ENCODE results near the gene POLR2J. TPM values are rescaled to one million over a fixed set of nuclear protein-coding genes. Genes with fewer than 3 reads are reported as not detected.
"Not testable (repeated sequence)": the region's sequence is repeated elsewhere in the genome, so short reads cannot be mapped to it uniquely, and the experiment has no call there.

POLR2J gene
- total RNA-seq, 1 donor from 2014 or later, result 58.9 TPM

DNA sequence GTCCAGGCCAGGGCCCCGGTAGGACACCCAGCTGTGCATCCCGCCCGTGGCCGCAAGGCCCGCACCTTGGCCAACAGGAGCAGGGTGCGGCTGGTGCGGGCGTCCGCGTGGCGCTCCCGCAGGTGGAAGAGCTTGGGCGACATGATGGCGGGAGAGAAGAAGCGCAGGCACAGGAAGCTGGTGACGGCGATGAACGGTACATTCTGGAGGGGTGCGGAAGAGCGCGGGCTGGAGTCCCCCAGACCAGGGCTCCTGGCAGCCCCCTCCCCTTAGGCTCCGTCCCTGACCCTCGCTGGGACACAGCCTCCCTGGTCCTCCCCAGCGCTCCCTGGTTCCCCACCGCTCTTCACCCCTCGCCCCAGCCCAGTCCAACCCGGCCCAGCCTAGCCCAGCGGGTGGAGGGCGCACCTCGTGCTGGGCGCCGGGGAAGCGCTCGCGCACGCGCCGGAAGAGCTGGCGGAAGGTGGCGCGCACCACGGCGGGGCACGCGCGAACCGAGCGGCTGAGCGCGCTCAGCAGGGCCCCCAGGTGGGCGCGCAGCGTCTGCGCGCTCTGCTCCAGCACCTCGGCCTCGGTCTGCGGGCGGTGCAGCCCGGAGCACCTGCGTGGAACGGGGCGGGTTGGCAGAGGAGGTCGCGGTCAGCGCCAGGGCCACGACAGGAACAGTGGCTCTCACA lies 15.9 kb upstream of the POLR2J start:
- not testable (repeated sequence) for DNase-seq (ENCODE audit: low read depth)

- not testable (repeated sequence) for DNase-seq (ENCODE audit: low read depth)
Observed at GRCh38 chr7:102494026-102494425, 15.3 kb upstream of the POLR2J start.

DNA sequence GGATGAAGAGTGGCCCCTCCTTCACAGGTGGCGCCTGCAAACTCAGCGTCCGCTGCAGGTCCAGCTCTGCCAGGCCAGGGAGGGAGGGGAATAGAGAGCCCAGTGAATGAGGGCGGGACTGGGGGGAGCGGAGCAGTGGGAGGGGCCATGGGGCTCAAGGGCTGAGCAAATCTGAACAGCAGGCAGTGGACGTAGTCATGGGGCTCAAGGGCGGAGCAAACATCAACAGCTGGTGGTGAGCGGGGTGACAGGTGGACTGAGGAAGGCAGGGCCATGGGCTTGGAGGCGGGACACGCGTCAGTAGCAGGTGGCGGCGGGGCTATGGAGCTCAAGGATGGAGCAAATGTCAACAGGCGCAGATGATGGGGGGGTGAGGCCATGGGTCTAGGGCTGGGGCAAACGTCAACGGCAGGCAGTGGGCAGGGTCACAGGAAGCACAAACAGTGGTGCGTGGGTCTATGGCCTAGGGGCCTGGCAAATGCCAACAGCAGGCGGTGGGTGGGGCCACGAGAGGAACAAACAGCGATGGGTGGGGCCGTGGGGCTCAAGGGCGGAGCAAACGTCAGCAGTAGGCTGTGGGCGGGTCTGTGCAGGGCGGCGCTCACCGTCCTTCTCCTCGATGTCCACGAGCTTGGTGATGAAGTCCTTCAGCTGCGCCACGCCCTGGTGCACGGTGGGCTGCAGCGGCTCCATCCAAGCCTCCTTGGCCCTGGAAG lies 14.7 kb upstream of the POLR2J start:
- DNase-seq (ENCODE audit: low read depth), result not testable (repeated sequence)

GRCh38 chr7:102490529-102491075 lies 11.9 kb upstream of the POLR2J start:
- not testable (repeated sequence) for DNase-seq (ENCODE audit: low read depth)

DNA sequence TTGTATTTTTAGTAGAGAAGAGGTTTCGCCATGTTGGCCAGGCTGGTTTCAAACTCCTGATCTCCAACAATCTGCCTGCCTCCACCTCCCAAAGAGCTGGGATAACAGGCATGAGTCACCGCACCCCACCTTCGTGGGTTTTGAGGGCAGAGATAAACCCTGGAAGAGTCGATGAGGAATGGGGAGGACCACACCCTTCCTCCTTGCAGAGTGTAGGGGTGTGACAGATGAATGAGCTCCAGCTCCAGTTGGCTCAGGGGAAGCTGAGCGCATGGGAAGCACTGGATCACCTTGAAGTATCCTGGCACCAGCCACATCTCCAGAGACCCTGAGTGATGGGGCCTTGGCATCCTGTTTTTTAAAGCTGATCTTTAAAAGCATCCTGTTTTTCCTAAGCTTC lies 5.6 kb upstream of the POLR2J start:
- DNase-seq (ENCODE audit: low read depth), result not testable (repeated sequence)

- not testable (repeated sequence) for DNase-seq (ENCODE audit: low read depth)
Observed at GRCh38 chr7:102481962-102482361, 3.2 kb upstream of the POLR2J start.

DNA sequence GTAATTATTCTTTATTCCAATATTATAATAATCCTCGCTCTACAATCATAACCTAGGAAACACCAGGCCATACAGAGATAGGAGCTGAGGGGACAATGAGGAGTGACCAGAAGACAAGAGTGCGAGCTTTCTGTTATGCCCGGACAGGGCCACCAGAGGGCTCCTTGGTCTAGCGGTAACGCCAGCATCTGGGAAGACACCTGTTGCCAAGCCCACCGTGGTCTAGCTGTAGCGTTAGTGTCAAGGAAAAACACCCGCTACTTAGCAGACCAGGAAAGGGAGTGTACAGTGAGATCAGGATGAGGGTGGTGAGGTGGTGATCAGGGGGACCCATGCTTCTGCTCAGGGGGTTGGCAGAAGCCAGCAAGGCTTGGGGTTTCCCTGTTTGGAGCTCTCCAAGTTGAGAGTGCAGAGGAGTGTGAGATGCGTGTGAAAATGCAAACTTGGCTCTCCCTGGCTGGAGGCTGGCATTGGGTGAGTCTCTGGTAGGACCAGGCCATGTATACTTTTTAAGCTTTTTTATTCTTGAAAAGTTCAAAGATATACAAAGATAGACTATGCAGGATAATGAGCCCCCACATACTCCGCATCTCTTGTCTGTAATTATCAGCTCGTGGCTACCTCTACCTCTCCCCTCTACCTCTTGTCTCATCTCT lies 1.4 kb upstream of the POLR2J start:
- not testable (repeated sequence) for DNase-seq (ENCODE audit: low read depth)

DNA sequence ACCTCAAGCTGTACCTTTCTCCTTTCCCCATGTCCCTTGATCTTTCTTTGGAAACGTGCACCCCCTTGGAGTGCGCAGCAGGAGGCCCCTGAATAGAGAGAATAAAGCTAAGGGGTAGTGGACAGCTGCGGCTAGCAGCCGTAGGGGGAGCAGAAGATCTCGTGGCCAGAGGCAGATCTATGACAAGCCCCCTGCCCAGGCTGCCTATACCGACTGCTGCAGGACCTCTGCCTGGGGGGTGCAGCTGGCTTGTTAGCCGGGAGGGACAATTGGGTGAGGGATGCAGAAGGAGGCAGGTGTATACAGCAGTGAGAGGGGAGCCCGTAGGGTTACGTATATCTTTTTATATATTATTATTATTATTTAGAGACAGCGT lies 475 bp upstream of the POLR2J start:
- not testable (repeated sequence) for DNase-seq (ENCODE audit: low read depth)

DNA sequence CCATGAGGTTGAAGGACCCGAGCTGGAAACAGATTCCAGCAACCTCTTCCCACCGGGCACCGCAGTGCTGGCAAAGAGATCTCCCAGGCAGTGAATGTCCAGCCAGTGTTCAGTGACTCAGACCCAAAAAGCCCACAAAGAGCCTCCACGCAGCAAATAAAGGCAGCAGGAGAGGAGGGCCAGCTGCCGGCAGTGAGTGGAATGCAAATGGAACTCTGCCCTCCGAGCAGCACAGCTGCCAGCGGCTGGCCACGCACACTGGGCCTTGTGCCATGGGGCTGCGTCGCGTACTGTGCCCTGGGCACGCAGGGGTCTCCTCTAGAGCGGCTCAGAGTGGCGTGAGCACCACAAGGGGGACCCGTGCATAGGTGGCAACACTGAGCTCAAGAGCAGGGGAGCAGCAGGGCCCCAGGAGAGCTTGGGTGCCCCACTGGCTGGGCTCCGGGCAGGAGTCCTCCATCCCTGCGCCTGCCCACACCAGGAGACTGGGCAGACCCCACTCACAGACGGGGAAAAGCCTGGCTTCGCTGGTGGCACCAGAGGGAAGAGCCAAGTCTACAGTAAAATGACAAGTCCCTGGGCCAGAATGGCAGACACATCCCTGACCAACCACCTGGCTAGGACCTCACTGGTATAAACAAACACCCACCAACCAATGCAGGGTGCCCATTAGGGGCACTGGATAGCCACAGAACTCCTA lies 3.8 kb downstream of the POLR2J start:
- DNase-seq (ENCODE audit: low read depth), result peak; percentile 79

GRCh38 chr7:102474116-102474515 lies 4.6 kb downstream of the POLR2J start:
- not testable (repeated sequence) for DNase-seq (ENCODE audit: low read depth)

GRCh38 chr7:102473271-102473991 lies 5.3 kb downstream of the POLR2J start:
- DNase-seq (ENCODE audit: low read depth), result peak; percentile 62

DNA sequence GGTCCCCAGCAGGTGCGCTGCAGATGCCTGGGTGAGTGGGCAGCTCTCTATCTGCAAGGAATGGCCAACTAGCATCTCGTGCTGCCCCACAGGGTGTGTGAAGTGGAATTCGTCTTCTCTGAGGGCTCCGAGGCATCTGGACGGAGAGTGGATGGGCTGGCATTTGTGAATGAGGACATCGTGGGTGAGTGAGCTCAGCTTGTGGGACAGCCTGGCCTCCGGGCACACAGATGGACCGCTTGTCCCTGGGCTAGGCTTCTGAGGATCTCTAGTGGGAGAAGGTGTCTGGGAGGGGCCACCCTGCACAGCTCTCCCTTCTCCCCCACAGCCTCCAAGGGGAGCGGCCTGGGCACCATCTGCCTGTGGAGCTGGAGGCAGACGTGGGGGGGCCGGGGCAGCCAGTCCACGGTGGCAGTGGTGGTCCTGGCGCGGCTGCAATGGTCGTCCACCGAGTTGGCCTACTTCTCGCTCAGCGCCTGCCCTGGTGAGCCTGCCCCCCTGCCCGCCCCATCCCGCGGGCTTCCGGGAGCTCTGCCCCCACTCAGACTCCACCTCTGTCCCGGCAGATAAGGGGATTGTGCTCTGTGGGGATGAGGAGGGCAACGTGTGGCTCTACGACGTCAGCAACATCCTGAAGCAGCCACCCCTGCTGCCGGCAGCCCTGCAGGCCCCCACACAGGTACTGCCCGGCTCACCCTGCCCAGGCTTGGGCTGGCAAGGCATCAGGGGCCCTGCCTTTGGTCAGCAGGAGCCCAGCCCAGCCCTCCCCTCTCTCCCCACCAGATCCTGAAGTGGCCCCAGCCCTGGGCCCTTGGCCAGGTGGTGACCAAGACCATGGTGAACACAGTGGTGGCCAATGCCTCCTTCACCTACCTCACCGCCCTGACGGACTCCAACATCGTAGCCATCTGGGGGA lies 6.3 kb downstream of the POLR2J start:
- DNase-seq (ENCODE audit: low read depth), result peak; percentile 74

DNA sequence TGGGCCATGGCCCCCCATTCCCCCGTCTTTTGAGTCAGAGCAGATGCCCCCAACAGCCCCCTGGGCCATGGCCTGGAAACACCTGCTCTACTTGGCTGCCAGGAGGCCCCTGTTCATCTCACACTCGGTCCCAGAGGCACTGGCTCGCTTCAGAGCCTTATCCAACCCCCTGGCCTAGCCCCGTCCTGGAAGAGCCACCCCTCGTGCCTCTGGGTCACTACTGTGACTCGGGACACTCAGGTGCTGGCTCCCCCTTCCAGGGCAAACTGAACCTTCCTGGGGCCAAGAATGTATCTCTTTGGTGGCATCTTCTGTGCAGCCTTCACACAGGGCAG lies 7.0 kb downstream of the POLR2J start:
- DNase-seq (ENCODE audit: low read depth), result no peak

- no peak for DNase-seq (ENCODE audit: low read depth)
Observed at GRCh38 chr7:102469972-102470825, 8.5 kb downstream of the POLR2J start.

DNA sequence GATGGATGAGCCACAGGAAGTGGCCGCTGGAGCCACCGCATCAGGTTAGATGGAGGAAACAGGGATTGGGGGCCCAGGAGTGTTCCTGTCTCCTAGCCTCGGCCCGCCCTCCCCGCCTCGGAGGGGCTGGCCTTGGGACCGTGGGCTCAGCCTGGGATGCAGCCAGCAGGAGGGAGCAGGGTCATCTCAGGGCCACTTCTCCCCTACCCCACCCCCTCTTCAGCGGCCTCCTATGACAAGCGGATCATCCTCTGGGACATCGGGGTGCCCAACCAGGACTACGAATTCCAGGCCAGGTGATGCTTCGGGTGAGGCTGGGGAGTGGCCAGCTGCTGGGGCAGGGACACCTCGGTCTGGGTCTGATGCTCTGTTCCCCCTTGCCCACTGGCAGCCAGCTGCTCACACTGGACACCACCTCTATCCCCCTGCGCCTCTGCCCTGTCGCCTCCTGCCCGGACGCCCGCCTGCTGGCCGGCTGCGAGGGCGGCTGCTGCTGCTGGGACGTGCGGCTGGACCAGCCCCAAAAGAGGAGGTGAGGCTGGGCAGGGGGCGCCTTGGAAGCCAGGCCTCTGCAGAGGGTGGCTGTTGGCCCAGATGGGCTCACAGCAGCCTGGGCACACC lies 9.3 kb downstream of the POLR2J start:
- DNase-seq (ENCODE audit: low read depth), result no peak

DNA sequence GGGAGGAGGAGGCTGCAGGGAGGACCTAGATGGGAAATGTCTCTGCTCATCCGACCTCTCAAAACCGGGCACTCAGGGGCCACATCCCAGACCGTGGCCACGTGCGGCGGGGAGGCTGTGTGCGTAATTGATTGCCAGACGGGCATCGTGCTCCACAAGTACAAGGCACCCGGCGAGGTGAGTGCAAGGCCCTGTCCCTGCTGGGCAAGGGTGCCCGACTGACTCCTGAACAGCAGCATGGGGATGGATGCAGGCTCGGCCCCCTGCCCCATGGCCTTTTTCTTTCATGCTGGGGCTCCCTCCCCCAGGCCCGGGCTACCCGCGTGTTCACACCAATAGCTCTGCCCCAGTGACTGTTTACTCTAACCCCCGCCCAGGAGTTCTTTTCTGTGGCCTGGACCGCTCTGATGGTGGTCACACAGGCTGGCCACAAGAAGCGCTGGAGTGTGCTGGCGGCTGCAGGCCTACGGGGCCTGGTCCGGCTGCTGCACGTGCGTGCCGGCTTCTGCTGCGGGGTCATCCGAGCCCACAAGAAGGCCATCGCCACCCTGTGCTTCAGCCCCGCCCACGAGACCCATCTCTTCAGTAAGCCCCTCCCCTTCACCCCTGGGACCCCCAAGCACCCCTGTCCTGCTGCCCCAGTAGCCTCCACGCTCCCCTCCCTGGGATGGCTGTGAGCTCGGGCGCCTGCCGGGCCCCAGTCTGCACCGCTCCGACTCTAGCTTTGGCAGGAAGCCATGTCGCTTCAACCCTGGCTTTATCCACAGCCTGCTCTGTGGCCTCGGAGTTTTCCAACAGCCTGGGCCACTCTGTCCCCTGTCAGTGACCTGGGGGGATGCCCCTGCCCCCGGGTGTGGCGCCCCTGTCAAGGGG lies 10.0 kb downstream of the POLR2J start:
- DNase-seq (ENCODE audit: low read depth), result no peak

All from myocyte (in vitro differentiated cells).